Activated B cell treated with CpG ODN at 0.5 μM for 24 hours (primary cell): Measurements from ENCODE around the gene SALL2. TPM values are rescaled to one million over a fixed set of nuclear protein-coding genes. Genes with fewer than 3 reads are reported as not detected.
A peak's percentile ranks its signal among the peaks of the same experiment; 100 is the strongest.

ENCODE experiments used
- ATAC-seq: fragments of 200-7000 bp; cut with Tn5 transposase; one replicate; pipeline ENCODE4 v1.10.0; 2021; ENCODE audit warnings: low read depth, mild to moderate bottlenecking, moderate library complexity
- CTCF ChIA-PET: fragments of 350-600 bp; sonication (Branson Sonifier 250); formaldehyde crosslinking; loops from one replicate; lab custom pipeline; 2021; ENCODE audit warnings: antibody characterized with exemption; lab: Charles Lee
- POLR2A ChIA-PET: fragments of 350-600 bp; sonication (Branson Sonifier 250); formaldehyde crosslinking; loops from one replicate; lab custom pipeline; 2021; ENCODE audit warnings: antibody characterized with exemption; lab: Charles Lee
- DNase-seq: peaks from one replicate; pipeline ENCODE4 v3.0.0; 2022
- H3K27ac Mint-ChIP-seq: one replicate; pipeline ENCODE4 v1.8.0; 2020; ENCODE audit warnings: mixed read lengths
- H3K27me3 Mint-ChIP-seq: one replicate; pipeline ENCODE4 v1.8.0; 2021; ENCODE audit warnings: mixed read lengths
- H3K36me3 Mint-ChIP-seq: one replicate; pipeline ENCODE4 v1.8.0; 2021; ENCODE audit warnings: low read depth, mixed read lengths
- H3K4me1 Mint-ChIP-seq: one replicate; pipeline ENCODE4 v1.8.0; 2021; ENCODE audit warnings: mixed read lengths
- H3K4me3 Mint-ChIP-seq: one replicate; pipeline ENCODE4 v1.8.0; 2020; ENCODE audit warnings: mild to moderate bottlenecking, mixed read lengths
- H3K9me3 Mint-ChIP-seq: one replicate; pipeline ENCODE4 v1.8.0; 2020; ENCODE audit warnings: mixed read lengths
- intact Hi-C: fragments of 100-400 bp; cut with micrococcal nuclease; formaldehyde crosslinking; loops from one replicate; pipeline ENCODE4 v1.15.1; 2024
- total RNA-seq: library from RNA; stranded (reverse); gene quantifications from 2 replicates; pipeline ENCODE4 v1.2.3, GENCODE V29; 2022
- TF ChIP-seq, protein P1 (sequence below): fragments of 200-600 bp; IDR thresholded peaks from one replicate; pipeline ENCODE4 v1.8.0; 2022; ENCODE audit warnings: antibody characterized with exemption, mild to moderate bottlenecking

Gene SALL2
- total RNA-seq, 1 donor from 2014 or later, result 0.24 TPM

- TF ChIP-seq, protein P1, sequence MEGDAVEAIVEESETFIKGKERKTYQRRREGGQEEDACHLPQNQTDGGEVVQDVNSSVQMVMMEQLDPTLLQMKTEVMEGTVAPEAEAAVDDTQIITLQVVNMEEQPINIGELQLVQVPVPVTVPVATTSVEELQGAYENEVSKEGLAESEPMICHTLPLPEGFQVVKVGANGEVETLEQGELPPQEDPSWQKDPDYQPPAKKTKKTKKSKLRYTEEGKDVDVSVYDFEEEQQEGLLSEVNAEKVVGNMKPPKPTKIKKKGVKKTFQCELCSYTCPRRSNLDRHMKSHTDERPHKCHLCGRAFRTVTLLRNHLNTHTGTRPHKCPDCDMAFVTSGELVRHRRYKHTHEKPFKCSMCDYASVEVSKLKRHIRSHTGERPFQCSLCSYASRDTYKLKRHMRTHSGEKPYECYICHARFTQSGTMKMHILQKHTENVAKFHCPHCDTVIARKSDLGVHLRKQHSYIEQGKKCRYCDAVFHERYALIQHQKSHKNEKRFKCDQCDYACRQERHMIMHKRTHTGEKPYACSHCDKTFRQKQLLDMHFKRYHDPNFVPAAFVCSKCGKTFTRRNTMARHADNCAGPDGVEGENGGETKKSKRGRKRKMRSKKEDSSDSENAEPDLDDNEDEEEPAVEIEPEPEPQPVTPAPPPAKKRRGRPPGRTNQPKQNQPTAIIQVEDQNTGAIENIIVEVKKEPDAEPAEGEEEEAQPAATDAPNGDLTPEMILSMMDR, result no peak
- Mint-ChIP-seq H3K36me3 (peaks cover 75% of the 10 kb centered on the region), H3K4me3 (no peak overlapping the region), H3K4me1 (peaks cover 11% of the 10 kb centered on the region), H3K9me3 (no peaks in the 10 kb centered on the region), H3K27me3 (no peaks in the 10 kb centered on the region), H3K27ac (no peak overlapping the region)
- ChIA-PET POLR2A (interaction anchor here (1.1 kb wide), 1 partner anchor 47 kb away, joined by 3 read pairs; the partner anchor contains the start of gene CHD8), CTCF (no interaction called here)
- DNase-seq, result no peak
- ATAC-seq, result no peak
- intact Hi-C loops, result no loop called here
Observed at GRCh38 chr14:21503376-21503775, 22.8 kb downstream of the SALL2 start.

DNA sequence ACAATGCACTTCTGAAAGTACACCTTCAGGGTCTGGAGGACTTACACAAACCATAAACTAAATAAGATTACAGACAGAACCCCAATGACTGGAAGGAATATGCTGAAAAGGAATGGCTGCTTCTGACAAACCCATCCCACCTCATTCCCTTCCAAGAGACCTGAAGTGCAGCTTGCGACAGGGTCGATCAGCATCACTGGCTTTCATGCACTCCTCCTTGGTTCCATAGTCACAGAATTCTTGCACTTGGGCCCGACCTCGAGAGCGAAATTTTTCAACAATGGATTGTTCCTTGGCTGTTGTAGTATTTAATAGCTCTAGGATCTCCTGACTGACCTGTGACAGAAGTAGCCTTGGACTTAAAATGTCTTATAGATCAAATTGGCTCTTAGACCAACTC lies 24.6 kb downstream of the SALL2 start:
- H3K4me1 Mint-ChIP-seq, result peaks cover 10% of the 10 kb centered on the region
- ATAC-seq, result no peak
- no peak overlapping the region for H3K4me3 Mint-ChIP-seq
- no peaks in the 10 kb centered on the region for H3K9me3 Mint-ChIP-seq
- TF ChIP-seq, protein P1, result no peak
- peaks cover 76% of the 10 kb centered on the region for H3K36me3 Mint-ChIP-seq
- no peaks in the 10 kb centered on the region for H3K27me3 Mint-ChIP-seq
- no peak overlapping the region for H3K27ac Mint-ChIP-seq
- no peak for DNase-seq
- intact Hi-C loops, result no loop called here
- CTCF ChIA-PET, result interaction anchor here (0.6 kb wide), 1 partner anchor 54 kb away, joined by 5 read pairs; no protein-coding TSS in a partner anchor
- POLR2A ChIA-PET, result interaction anchor here (1.7 kb wide), 1 partner anchor 9 kb away, joined by 8 read pairs; the partner anchor contains the start of gene METTL3

- intact Hi-C loops, result loop anchor here (1.0 kb wide), 1 partner anchor 58 kb away; no protein-coding TSS in a partner anchor
- no peak for DNase-seq
- TF ChIP-seq, protein P1, result no peak
- peaks cover 89% of the 10 kb centered on the region for H3K36me3 Mint-ChIP-seq
- no peak overlapping the region for H3K27ac Mint-ChIP-seq
- peak; percentile 70 for ATAC-seq
- no peak overlapping the region for H3K4me3 Mint-ChIP-seq
- ChIA-PET POLR2A (interaction anchor here (0.5 to 1.4 kb wide), 4 partner anchors 11 to 67 kb away, joined by 3 to 9 read pairs (median 4); partner anchors contain the start of gene METTL3), CTCF (interaction anchor here (0.9 to 5.6 kb wide), 15 partner anchors 10 to 60 kb away, joined by 3 to 47 read pairs (median 5); partner anchors contain the start of genes CHD8, METTL3, RAB2B and SALL2)
- H3K9me3 Mint-ChIP-seq, result no peaks in the 10 kb centered on the region
- no peaks in the 10 kb centered on the region for H3K4me1 Mint-ChIP-seq
- H3K27me3 Mint-ChIP-seq, result no peaks in the 10 kb centered on the region
Observed at GRCh38 chr14:21498540-21499526, 27.3 kb downstream of the SALL2 start.

GRCh38 chr14:21496453-21496852 lies 29.7 kb downstream of the SALL2 start:
- POLR2A ChIA-PET, result no interaction called here
- peaks cover 85% of the 10 kb centered on the region for H3K36me3 Mint-ChIP-seq
- H3K27me3 Mint-ChIP-seq, result no peaks in the 10 kb centered on the region
- TF ChIP-seq, protein P1, result no peak
- no peak overlapping the region for H3K4me3 Mint-ChIP-seq
- H3K27ac Mint-ChIP-seq, result no peak overlapping the region
- H3K9me3 Mint-ChIP-seq, result no peaks in the 10 kb centered on the region
- intact Hi-C loops, result no loop called here
- DNase-seq (no peak), ATAC-seq (no peak)
- CTCF ChIA-PET, result interaction anchor here (5.6 kb wide), 1 partner anchor 62 kb away, joined by 47 read pairs; no protein-coding TSS in a partner anchor
- no peaks in the 10 kb centered on the region for H3K4me1 Mint-ChIP-seq
